ENCODE measurements around the gene NEK10. TPM values are rescaled to one million over a fixed set of nuclear protein-coding genes. Genes with fewer than 3 reads are reported as not detected.
A peak's percentile ranks its signal among the peaks of the same experiment; 100 is the strongest.

NEK10 gene
- total and polyA plus RNA-seq, 2 of the 13 experiments (the other 11 are each of a cell fraction or from before 2014, with no cell fraction given), result 2.8 to 14.2 TPM

- TF ChIP-seq, protein P1, sequence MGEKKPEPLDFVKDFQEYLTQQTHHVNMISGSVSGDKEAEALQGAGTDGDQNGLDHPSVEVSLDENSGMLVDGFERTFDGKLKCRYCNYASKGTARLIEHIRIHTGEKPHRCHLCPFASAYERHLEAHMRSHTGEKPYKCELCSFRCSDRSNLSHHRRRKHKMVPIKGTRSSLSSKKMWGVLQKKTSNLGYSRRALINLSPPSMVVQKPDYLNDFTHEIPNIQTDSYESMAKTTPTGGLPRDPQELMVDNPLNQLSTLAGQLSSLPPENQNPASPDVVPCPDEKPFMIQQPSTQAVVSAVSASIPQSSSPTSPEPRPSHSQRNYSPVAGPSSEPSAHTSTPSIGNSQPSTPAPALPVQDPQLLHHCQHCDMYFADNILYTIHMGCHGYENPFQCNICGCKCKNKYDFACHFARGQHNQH (CRISPR knock-in tag; IDR thresholded peaks at IDR 0.05), result no peak
- TF ChIP-seq MED1 (CRISPR knock-in tag; IDR thresholded peaks at IDR 0.05), result no peak
- no peak for TF ChIP-seq ZFP36L1 (CRISPR knock-in tag; IDR thresholded peaks at IDR 0.05)
- no peak for TF ChIP-seq ZNF17 (CRISPR knock-in tag; IDR thresholded peaks at IDR 0.05)
- TF ChIP-seq ZFP90 (CRISPR knock-in tag; IDR thresholded peaks at IDR 0.05; ENCODE audit: borderline replicate concordance), result no peak
- TF ChIP-seq SP5 (CRISPR knock-in tag; IDR thresholded peaks at IDR 0.05; ENCODE audit: borderline replicate concordance, low read depth), result no peak
- no peak for TF ChIP-seq PRMT3 (CRISPR knock-in tag; IDR thresholded peaks at IDR 0.05; ENCODE audit: borderline replicate concordance, low read depth)
- no peak for TF ChIP-seq ATF1 (CRISPR knock-in tag; IDR thresholded peaks at IDR 0.05)
- no peak for TF ChIP-seq ZNF136 (CRISPR knock-in tag; IDR thresholded peaks at IDR 0.05; ENCODE audit: low read depth)
- no peak for TF ChIP-seq HIVEP1 (CRISPR knock-in tag; IDR thresholded peaks at IDR 0.05)
- no peak for TF ChIP-seq ESRRA (CRISPR knock-in tag; IDR thresholded peaks at IDR 0.05; ENCODE audit: low read depth)
- peak; percentile 92 for TF ChIP-seq STAG1 (CRISPR knock-in tag; IDR thresholded peaks at IDR 0.05)
- TF ChIP-seq ZNF773 (CRISPR knock-in tag; IDR thresholded peaks at IDR 0.05; ENCODE audit: borderline replicate concordance), result no peak
- TF ChIP-seq HNRNPLL (IDR thresholded peaks at IDR 0.05; ENCODE audit: low read depth, low read length, poor library complexity, severe bottlenecking), result no peak
- TF ChIP-seq ZBTB26 (CRISPR knock-in tag; IDR thresholded peaks at IDR 0.05; ENCODE audit: borderline replicate concordance), result no peak
- TF ChIP-seq SMC3 (IDR thresholded peaks at IDR 0.05; ENCODE audit: low read length), result peak; percentile 75
- TF ChIP-seq ZMYM3 (CRISPR knock-in tag; IDR thresholded peaks at IDR 0.05), result no peak
- no peak for TF ChIP-seq MTF2 (CRISPR knock-in tag; IDR thresholded peaks at IDR 0.05; ENCODE audit: borderline replicate concordance)
- no peak for TF ChIP-seq ZKSCAN5 (CRISPR knock-in tag; IDR thresholded peaks at IDR 0.05)
- no peak for TF ChIP-seq PAF1 (CRISPR knock-in tag; IDR thresholded peaks at IDR 0.05)
- no peak for TF ChIP-seq ATF3 (CRISPR knock-in tag; IDR thresholded peaks at IDR 0.05)
- TF ChIP-seq LRRFIP1 (CRISPR knock-in tag; conservative IDR thresholded peaks at IDR 0.05), result no peak
- TF ChIP-seq RBM22 (optimal IDR thresholded peaks at IDR 0.05; ENCODE audit: low read length), result no peak
- no peak for TF ChIP-seq ZNF282 (IDR thresholded peaks at IDR 0.05; ENCODE audit: partially characterized antibody)
- TF ChIP-seq HNRNPUL1 (IDR thresholded peaks at IDR 0.05; ENCODE audit: low read depth, low read length), result no peak
- TF ChIP-seq ATF2 (CRISPR knock-in tag; IDR thresholded peaks at IDR 0.05), result no peak
These were observed 57.0 kb downstream of the NEK10 start (continued) for GRCh38 chr3:27312044-27312668.

Data from HepG2 (cell line).